ENCODE results near the gene RFX2. TPM values are rescaled to one million over a fixed set of nuclear protein-coding genes. Genes with fewer than 3 reads are reported as not detected.
"Not testable (repeated sequence)": the region's sequence is repeated elsewhere in the genome, so short reads cannot be mapped to it uniquely, and the experiment has no call there.

The RFX2 gene
- polyA plus RNA-seq, 3 donors: 6.9 to 11.1 (median 8.1) TPM

DNA sequence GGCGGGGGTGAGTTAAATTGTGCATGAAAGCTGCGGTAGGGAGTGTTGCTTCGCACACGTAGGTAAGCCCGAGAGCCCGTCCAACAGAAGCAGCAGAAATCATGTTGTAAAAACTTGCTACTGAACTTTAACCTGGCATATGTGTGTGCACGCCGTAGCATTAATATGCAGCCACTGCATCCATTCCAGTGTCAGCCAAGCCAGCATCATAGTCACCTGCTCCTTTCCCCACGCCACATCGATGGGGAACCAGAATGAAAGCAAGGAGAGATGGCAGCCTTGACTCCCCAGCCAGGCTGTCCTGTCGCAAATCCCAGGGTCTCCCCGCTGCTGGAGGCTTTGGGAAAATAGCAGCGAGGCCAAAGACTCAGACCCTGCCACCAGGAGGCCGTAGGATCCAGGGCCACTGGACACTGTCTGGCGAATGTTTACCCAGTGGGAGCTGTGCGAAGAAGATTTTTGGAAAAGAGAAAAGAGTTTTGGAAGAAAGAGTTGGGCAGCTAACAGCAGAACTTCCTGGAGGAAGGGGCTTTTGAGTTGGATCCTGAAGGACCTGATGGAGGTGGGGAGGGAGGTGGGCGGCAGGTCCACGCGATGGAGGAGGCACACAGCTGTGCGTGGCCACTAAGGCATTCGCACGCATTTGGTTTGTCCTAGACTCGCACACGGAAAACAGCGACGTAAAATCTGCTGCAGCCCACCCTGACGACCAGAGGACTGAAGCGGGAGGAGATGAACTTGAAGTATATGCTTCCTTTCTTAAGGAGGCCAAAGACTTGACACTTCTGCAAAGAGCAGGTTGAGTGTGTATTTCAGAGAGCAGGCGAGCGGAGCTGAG is 83.7 kb downstream of the RFX2 start:
- DNase-seq (ENCODE audit: extremely low read depth in 1 of 11, low read depth in 9 of 11, low spot score in 4 of 11): no peak

DNA sequence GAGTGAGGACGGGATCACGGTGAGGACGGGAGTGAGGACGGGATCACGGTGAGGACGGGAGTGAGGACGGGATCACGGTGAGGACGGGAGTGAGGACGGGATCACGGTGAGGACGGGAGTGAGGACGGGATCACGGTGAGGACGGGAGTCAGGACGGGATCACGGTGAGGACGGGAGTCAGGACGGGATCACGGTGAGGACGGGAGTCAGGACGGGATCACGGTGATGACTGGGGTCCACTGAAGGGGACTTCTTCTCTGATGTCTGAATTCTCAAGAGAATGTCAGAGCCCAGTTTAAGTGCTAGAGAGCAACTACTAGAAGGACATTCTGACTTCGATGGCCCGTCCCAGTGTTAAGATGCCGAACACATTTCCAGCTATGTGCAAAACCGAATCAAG is 85.5 kb downstream of the RFX2 start:
- DNase-seq (ENCODE audit: extremely low read depth in 1 of 11, low read depth in 9 of 11, low spot score in 4 of 11): not testable (repeated sequence)

DNA sequence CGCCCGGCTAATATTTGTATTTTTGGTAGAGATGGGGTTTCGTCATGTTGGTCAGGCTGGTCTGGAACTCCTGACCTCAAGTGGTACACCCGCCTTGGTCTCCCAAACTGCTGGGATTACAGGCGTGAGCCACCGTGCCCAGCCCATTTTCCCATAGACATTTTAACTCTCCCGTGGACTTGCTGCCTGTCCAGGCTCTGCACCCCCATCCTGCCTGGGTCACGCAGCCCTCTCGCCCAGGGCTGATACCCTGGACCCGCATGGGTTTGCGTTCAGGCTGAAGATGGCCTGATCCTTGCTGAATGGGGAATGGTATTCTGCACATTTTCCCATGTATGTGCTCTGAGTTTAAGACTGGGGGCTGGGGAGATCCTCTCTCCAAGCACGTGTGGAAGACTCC is 86.4 kb downstream of the RFX2 start:
- no peak for DNase-seq (ENCODE audit: extremely low read depth in 1 of 11, low read depth in 9 of 11, low spot score in 4 of 11)

DNA sequence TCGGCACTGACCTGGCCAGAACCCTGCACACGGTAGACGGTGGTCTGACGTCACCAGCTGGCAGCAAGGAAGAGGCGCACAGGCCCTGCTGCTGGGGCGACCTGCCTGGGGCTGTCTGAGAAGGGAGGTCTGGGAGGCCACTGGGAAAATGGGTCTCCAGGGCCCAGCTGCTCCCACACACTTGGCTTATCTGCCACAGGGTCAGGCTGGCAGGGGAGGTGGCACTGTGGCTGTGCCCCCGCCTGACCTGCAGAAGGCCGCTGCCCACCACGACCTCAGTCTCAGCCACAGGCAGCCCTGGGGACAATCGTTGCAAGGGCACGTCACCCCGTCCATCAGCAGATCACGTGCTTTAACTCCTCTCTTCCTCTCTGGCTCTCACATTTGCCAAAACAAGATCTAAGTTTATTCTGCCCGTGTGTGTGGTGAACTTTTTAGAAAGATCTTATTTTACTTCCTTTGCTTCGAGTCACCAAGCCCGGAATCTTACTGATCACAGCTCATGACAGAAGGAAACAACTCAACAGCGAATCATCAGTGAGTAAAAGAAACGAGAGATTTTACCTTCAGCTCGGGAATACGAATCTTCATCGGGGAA is 87.1 kb downstream of the RFX2 start:
- DNase-seq (ENCODE audit: extremely low read depth in 1 of 11, low read depth in 9 of 11, low spot score in 4 of 11): no peak

DNA sequence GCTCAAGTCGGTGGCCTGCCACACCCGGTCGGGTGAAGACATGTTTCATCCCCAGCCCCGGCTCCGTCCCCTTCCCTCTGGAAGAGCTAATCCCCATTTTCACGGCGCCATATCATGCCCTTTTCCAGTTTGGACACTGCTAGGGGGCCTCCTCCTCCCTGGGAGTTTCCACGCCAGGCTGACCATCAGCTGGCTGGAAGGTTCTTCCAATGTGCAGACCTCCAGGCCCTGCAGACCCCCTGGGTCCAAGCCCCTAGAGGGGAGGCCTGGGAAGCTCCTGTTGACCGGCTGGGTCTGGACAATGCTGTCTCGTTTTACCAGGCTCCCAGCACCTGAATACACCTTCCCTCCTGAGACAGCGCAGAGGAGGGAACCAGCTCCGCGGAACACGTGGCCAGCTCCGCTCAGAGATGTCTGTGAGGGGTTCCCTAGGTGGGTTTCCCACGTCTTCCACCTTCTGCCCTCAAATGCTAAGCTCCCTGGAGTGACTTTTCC is 87.7 kb downstream of the RFX2 start:
- DNase-seq (ENCODE audit: extremely low read depth in 1 of 11, low read depth in 9 of 11, low spot score in 4 of 11): no peak

DNA sequence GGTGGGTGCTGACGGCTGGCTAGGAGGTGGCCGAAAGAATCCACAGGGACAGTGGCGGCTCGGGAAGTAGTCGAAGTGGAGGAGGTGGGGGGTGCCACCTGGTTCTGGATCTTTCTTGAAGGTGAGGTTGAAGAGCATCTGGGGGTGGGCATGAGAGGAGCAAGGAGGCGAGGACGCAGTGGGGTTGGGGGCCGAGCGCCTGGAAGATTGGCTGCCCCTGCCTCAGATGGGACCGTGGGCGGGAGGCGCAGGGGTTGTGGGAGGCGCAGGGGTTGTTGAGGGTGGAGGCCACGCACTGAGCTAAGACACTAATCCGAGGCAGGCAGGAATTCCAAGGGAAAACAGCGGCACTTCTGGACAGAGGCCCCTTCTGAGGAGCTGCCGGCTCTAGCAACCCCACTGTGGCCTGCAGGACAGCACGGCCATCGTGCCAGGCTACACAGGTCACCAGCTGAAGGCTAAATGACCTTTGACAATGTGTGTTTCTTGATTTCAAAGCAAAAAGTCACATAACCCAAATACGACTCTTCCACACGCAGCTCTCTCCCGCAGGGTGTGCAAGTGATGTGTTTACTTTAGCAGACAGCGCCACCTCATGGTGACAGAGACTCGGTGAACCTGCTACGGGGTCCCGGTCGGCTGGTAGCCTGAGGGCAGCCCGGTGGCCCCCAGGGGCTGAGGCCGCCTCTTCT is 88.3 kb downstream of the RFX2 start:
- DNase-seq (ENCODE audit: extremely low read depth in 1 of 11, low read depth in 9 of 11, low spot score in 4 of 11): peak; percentile 61 to 85 (median 80)

DNA sequence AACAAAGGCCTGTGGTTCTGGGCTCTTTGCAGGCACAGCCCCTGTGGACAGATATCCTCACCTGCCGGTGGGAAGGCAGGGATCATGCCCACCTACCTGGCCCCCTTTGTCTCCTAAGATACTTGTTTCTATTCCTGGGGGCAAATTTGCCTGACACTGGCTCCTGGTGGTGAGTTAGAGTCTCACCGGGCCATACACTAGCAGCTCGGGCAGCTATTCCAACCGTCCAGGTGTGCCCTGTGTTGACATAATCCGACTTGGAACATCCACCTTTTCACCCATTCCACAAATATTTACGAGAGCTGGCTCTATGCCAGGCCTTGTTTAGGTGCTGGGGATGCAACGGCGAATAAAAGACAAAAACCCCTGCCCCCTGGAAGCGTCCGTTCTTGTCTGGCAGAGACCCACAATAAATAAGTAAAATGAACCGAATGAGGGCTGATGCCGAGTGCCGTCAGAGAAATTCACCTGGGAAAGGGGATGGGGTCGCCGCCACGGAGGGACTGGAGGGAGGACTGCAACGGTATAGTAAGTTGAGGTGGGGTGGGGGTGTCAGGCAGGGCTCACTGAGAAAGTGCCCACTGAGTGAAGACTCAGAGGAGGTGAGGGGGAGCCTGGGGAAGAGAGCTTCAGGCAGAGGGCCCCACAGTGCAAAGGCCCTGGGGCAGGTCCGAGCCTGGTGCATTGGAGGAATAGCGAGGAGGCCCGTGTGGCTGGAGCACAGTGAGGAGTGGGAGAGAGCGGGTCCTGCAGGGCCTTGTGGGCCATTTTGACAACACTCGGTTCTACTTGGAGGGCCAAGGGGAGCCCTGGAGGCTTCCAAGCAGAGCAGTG is 89.1 kb downstream of the RFX2 start:
- no peak for DNase-seq (ENCODE audit: extremely low read depth in 1 of 11, low read depth in 9 of 11, low spot score in 4 of 11)

DNA sequence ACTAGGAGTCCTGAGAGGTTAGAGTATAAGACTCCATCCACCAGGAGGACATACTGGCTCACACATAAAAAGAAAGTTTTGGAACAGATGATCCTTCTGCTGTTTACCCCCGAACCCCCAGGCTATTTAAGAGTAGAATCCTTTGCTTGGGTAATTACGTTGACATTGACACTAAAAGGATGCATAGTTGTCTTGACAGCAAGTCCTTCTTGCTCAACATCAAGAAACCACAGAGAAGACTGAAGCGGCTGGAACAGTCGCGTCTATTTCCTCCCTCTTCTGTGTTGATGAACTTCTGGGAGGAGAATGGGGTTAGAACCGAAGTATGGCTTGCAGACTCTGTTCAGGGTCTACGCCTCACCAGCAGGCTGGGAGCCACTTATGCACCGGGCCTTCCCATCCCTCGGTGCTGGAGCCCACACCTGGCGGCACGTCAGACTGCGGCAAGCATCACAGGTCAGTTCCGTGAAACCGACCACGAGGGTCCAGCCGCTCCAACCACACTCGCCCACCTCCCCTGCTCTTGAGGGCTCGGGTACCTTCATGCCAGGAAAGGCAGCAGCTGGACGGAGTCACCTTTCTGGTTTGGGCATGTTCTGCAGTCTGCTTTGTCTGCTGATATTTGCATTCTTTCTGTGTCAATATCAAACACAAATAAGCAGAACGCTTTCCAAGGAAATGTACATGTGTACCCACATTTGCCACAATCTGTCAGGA is 90.0 kb downstream of the RFX2 start:
- no peak for DNase-seq (ENCODE audit: extremely low read depth in 1 of 11, low read depth in 9 of 11, low spot score in 4 of 11)

DNA sequence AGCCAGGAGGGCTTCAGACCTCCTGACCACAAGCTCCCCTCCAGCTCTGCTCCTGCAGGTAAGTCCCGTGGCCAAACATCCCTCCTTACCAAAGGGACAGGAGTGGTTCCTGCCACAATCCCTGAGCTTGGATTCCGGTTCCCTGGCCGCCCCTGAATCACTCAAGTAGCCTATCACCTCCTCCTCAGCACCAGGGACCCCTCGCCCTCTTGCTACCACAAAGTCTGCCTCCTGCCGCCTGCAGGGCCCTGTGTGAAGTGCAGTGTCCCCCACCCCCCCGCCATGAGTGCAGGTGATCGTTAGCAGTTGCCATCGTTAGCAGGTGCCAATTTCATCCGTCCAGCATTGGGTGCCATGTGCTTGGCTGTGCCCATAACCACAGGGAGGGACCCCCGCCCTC is 91.5 kb downstream of the RFX2 start:
- no peak for DNase-seq (ENCODE audit: extremely low read depth in 1 of 11, low read depth in 9 of 11, low spot score in 4 of 11)

DNA sequence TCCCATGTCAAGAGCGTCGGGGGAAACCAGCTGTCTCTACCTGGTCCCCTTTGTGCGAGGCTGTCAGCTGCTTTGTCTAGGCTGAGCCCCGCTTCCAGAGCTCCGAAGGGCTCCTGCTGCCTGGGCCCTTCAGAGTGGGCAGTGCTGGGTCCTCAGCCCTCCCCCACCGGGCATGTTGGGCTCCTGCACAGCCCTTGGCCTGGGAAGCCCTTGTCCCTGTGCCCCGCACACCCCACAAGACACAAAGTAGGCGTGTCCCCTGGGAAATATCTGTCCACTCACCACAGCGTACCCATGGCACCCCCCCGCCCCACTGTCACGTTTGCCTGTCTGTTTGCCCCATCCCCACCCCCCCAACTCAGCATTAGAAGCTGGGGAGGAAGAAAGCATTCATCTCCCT is 92.7 kb downstream of the RFX2 start:
- no peak for DNase-seq (ENCODE audit: extremely low read depth in 1 of 11, low read depth in 9 of 11, low spot score in 4 of 11)

DNA sequence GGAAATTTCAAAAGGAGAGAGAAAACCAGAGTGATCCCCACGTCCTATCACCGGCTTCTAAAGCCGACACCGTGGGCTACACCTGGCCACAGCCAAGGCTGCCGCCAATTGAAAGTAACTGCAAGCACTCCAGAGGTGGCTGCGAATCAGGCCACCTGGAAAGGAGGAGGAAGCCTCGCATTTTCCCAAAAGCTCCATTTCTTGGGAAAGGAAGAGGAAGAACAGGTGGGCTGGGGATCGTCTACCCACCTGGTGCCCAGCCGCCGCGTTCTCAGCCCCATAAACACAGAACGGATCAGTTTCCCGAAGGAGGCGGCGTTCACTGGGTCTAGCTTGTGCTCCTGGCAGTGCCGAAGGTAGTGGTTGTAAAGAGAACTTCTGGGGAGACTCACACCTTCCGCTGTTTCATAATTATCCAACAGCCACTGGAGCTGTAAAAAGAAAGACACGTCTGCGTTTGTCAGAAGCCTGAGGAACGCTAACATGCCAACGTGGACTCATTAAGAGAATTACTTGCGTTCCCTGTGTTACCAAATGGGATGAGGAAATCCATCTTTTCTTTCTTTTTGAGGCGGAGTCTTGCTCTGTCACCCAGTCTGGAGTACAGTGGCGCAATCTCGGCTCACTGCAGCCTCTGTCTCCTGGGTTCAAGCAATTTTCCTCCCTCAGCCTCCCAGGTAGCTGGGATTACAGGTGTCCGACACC is 94.3 kb downstream of the RFX2 start:
- no peak for DNase-seq (ENCODE audit: extremely low read depth in 1 of 11, low read depth in 9 of 11, low spot score in 4 of 11)

DNA sequence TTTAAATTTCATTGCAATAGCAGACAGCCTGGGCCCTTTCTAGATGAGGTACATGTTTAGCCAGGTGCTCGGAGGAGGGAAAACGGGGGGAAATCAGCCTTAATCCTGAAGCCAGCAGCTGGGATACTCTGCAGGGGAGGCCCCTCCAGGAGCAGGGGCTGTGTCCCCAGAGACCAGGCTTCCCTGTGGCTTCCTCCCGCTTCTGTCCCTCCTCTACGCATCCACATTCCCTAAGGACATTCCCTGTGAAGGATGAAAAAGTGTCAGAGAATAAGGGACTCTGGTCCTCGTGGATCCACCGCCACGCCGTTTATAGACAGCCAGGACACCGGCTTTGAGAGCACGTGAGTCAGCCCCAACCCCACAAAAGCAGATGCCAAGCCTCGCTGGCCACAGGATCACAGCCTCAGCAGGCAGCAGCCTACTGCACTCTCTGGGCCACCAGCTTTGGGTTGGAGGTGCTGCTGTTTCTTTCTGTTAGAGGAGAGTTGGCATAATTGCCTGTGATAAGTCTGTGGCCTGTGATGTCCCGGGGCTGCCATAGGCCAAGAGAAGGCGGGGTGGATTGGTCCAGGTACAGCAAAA is 95.7 kb downstream of the RFX2 start:
- DNase-seq (ENCODE audit: extremely low read depth in 1 of 11, low read depth in 9 of 11, low spot score in 4 of 11): no peak

DNA sequence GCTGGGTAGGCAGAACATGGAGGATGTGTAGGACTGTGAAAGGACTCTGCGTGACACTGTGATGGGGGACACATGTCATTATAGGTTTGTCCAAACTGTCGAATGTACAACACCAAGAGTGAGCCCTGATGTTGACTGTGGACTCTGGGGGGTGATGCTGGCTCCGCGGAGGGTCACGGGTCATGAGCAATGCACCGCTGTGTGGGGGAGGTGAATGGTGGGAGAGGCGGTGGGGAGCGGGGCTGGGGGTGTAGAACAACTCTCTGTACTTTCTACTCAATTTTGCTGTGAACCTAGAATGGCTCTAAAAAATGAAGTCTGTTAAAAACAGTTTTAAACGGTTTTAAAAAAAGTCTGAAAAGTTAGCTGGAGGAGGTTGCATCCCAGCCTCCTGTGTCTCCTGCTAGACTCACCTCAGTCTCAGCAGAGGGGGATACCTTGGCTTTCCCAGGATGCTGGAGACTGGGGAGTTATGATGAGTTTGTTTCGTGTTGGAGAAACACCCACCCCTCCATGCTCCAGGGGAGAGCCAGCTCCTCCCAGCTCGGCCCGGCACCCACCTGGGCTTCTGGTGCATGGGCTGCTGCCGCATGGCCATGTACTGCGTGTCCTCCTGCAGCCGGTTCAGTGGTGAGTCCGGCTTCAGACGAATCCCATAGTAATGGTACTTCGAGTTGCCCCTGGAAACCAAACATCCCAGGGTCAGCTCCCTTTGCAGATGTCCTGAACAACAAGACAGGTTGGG is 97.7 kb downstream of the RFX2 start:
- DNase-seq (ENCODE audit: extremely low read depth in 1 of 11, low read depth in 9 of 11, low spot score in 4 of 11): no peak

DNA sequence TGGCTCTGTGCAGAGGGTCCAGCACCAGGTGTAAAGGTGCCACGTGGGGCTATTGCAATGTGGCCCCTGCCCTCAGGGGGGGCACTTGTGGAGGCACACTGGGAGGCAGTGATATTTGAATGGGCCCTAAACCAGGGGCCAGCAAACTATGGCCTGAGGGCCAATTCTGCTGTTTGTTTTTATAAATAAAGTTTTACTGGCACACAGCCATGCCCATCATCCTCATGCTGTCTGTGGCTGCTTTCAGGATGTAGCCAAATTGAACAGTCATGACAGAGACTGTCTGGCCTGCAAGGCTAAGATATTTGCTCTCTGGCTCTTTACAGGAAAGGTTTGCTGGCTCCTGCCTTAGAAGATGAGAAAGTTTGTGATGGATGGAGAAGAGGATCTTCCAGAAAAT is 98.5 kb downstream of the RFX2 start:
- no peak for DNase-seq (ENCODE audit: extremely low read depth in 1 of 11, low read depth in 9 of 11, low spot score in 4 of 11)

DNA sequence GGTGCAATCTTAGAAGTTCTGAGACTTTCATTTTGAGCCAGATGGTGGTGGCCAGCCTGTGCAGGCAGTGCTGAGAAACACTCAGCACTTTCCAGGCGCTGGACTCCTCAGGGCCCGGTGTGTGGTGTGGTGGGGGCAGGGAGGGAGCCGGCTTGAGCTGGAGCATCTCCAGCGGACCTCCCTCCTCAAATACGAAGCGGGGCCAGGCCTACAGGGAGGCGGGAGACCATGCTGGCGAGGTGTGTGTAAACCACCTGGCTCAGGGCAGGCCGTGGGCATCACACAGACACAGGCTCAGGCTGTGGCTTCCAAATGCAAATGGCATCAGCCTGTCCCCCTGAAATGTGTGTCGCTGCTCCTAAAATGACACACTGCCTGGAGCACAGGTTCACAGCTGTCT is 99.1 kb downstream of the RFX2 start:
- no peak for DNase-seq (ENCODE audit: extremely low read depth in 1 of 11, low read depth in 9 of 11, low spot score in 4 of 11)

DNA sequence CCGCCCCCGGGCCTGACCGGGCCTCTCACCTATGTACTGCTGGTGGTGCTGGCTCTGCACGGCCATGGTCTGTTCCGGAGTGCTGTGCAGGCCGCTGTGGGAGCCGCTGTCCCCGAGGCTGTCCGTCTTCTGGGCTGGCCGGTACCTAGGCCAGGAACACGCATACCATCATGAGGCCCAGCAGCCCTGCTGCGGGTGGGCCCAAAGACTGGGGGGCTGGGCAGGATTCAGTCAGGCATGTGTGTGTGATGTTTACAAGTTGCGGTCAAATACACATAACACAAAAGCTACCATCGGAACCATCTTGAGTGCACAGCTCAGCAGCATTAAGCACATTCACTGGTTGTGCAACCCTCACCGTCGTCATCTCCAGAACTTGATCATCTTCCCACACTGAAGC is 100.2 kb downstream of the RFX2 start:
- no peak for DNase-seq (ENCODE audit: extremely low read depth in 1 of 11, low read depth in 9 of 11, low spot score in 4 of 11)

DNA sequence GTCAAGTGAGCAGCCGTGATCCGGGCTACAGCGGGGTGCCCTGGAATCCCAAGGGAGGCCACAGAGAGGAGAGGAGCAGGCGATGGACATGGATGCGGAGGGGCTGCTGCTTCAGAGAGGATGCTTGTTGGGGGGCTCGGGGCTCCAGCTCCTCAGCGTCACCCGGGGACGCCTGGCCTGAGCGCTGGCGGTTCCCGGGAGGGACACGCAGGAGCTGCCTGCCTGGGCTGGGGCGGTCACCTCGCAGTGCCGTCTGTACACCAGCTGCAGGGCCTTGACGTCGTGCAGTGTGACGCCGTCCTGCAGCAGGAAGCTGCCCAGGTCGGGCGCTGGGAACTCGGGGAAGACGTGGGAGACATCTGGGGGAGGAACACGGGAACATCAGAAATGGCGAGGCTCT is 102.4 kb downstream of the RFX2 start:
- DNase-seq (ENCODE audit: extremely low read depth in 1 of 11, low read depth in 9 of 11, low spot score in 4 of 11): no peak

All from renal cortex interstitium (tissue), 11 donors.